Endothelial cell of umbilical vein (primary cell): ENCODE measurements around the gene LAMB3. TPM values are rescaled to one million over a fixed set of nuclear protein-coding genes. Genes with fewer than 3 reads are reported as not detected.

Experiments used
- BruUV-seq: library from RNA; stranded (reverse); fragments of 400-500 nt; replicated peaks from 2 replicates; lab custom pipeline; 2021; lab: Mats Ljungman, UMichigan
- CTCF ChIA-PET: fragments of 300-600, 350-600 bp; sonication (Branson Sonifier 250); formaldehyde crosslinking; loops from one replicate; lab custom pipeline; 2021; ENCODE audit warnings: antibody characterized with exemption, inconsistent platforms; lab: Charles Lee
- POLR2A ChIA-PET: fragments of 300-600, 350-600 bp; sonication (Branson Sonifier 250); formaldehyde crosslinking; loops from one replicate; lab custom pipeline; 2021; ENCODE audit warnings: antibody characterized with exemption, inconsistent platforms; lab: Charles Lee
- DNase-seq: peaks from one replicate; pipeline ENCODE4 v3.0.0-alpha.2; 2011; ENCODE audit warnings: low read depth, low spot score
- FAIRE-seq: peaks from 2 replicates; lab custom pipeline; 2011; peaks lifted over from hg19 to GRCh38; lab: Jason Lieb, UNC
- H2AFZ ChIP-seq: 2 replicates; pipeline ENCODE4 v1.6.0; 2012; ENCODE audit warnings: low read depth, low read length, control low read depth, inconsistent platforms
- H3K27ac ChIP-seq: 2 replicates; pipeline ENCODE4 v1.5.1; 2011; ENCODE audit warnings: low read depth, mild to moderate bottlenecking, control low read depth, low read length, moderate library complexity; ENCODE audit not compliant: insufficient read depth
- H3K27me3 ChIP-seq, 2 experiments: 2 replicates each; pipeline versions ENCODE4 v1.6.0 to v1.6.1; 2011; ENCODE audit warnings: low read length in 2 of 2, mixed read lengths in 1 of 2; ENCODE audit not compliant: control insufficient read depth in 2 of 2, insufficient read depth in 2 of 2
- H3K36me3 ChIP-seq, 2 experiments: 2 replicates in 1 of 2; 3 replicates in 1 of 2; pipeline ENCODE4 v1.5.1; 2011; ENCODE audit warnings: low read length in 2 of 2, mild to moderate bottlenecking in 1 of 2, moderate library complexity in 1 of 2; ENCODE audit not compliant: control insufficient read depth in 2 of 2, insufficient read depth in 2 of 2; ENCODE audit errors: extremely low read depth in 1 of 2
- H3K4me1 ChIP-seq: 3 replicates; pipeline ENCODE4 v1.5.1; 2011; ENCODE audit warnings: mild to moderate bottlenecking, low read length; ENCODE audit not compliant: control insufficient read depth, insufficient read depth; ENCODE audit errors: extremely low read depth
- H3K4me2 ChIP-seq: 2 replicates; pipeline ENCODE4 v1.6.1; 2011; ENCODE audit warnings: low read length, control low read depth, mixed read lengths; ENCODE audit not compliant: insufficient read depth
- H3K4me3 ChIP-seq, 3 experiments: fragments of 200-600 bp in 1 of 3; sonication (generic), shearing (Covaris generic) in 1 of 3; replicated peaks in 1 of 3; 2 replicates each; pipeline ENCODE4 v1.5.1; 2011 to 2016; ENCODE audit warnings: control low read depth in 3 of 3, low read length in 3 of 3, mild to moderate bottlenecking in 2 of 3, inconsistent platforms in 1 of 3, low read depth in 1 of 3, moderate library complexity in 1 of 3; ENCODE audit not compliant: insufficient read depth in 1 of 3
- H3K79me2 ChIP-seq: 2 replicates; pipeline ENCODE4 v1.6.0; 2012; ENCODE audit warnings: low read length, inconsistent platforms; ENCODE audit not compliant: control insufficient read depth, insufficient read depth
- H3K9ac ChIP-seq: replicated peaks from 2 replicates; pipeline ENCODE3; 2011; ENCODE audit warnings: low read length, control low read depth; ENCODE audit not compliant: insufficient read depth; ENCODE audit errors: extremely low read depth
- H3K9me1 ChIP-seq: replicated peaks from 3 replicates; pipeline ENCODE4 v1.6.0; 2011; ENCODE audit warnings: mild to moderate bottlenecking, low read length; ENCODE audit not compliant: control insufficient read depth, insufficient read depth; ENCODE audit errors: extremely low read depth
- H3K9me3 ChIP-seq: replicated peaks from 2 replicates; pipeline ENCODE4 v1.5.1; 2012; ENCODE audit warnings: low read length, inconsistent platforms; ENCODE audit not compliant: control insufficient read depth, insufficient read depth
- H4K20me1 ChIP-seq: replicated peaks from 2 replicates; pipeline ENCODE3; 2011; ENCODE audit warnings: mild to moderate bottlenecking, low read length; ENCODE audit not compliant: control insufficient read depth, insufficient read depth; ENCODE audit errors: extremely low read depth
- CTCF ChIP-seq, 2 donors: IDR thresholded peaks; 1 replicate in 1 of 2; 2 replicates in 1 of 2; pipeline ENCODE4 v1.5.1; 2011; ENCODE audit warnings: low read length in 2 of 2, mild to moderate bottlenecking in 2 of 2, moderate library complexity in 2 of 2, control low read depth in 1 of 2, inconsistent platforms in 1 of 2, low read depth in 1 of 2; ENCODE audit not compliant: insufficient read depth in 1 of 2; ENCODE audit errors: extremely low read depth in 1 of 2
- EZH2 ChIP-seq: IDR thresholded peaks from 2 replicates; pipeline ENCODE4 v1.6.1; 2012; ENCODE audit warnings: borderline replicate concordance, low read depth, mild to moderate bottlenecking, moderate library complexity, low read length, inconsistent platforms; ENCODE audit not compliant: severe bottlenecking
- FOS ChIP-seq: IDR thresholded peaks from 2 replicates; pipeline ENCODE4 v1.6.1; 2011; ENCODE audit warnings: mild to moderate bottlenecking, low read length, moderate library complexity, borderline replicate concordance; ENCODE audit not compliant: insufficient read depth
- GATA2 ChIP-seq: IDR thresholded peaks from 2 replicates; pipeline ENCODE4 v1.7.0; 2011; ENCODE audit warnings: low read depth, mild to moderate bottlenecking, moderate library complexity, mixed read lengths, low read length; ENCODE audit not compliant: insufficient read length, insufficient read depth
- JUN ChIP-seq: IDR thresholded peaks from 2 replicates; pipeline ENCODE4 v1.6.1; 2011; ENCODE audit warnings: borderline replicate concordance, low read depth; ENCODE audit not compliant: insufficient read length, insufficient read depth
- MAX ChIP-seq: IDR thresholded peaks from 2 replicates; pipeline ENCODE4 v1.6.1; 2011; ENCODE audit not compliant: insufficient read depth, insufficient read length
- MYC ChIP-seq: IDR thresholded peaks from one replicate; pipeline ENCODE4 v1.6.1; 2011; ENCODE audit warnings: mild to moderate bottlenecking, low read depth, low read length
- POLR2A ChIP-seq: IDR thresholded peaks from 2 replicates; pipeline ENCODE4 v1.6.1; 2012; ENCODE audit warnings: low read depth, mild to moderate bottlenecking, control low read depth, low read length
- POLR2AphosphoS5 ChIP-seq: IDR thresholded peaks from 2 replicates; pipeline ENCODE4 v1.6.1; 2012; ENCODE audit warnings: low read depth, mild to moderate bottlenecking, control low read depth, low read length, moderate library complexity; ENCODE audit not compliant: insufficient read depth
- dilution Hi-C: fragments of 300-500 bp; cut with MboI; formaldehyde crosslinking; loops from one replicate; pipeline ENCODE4 v1.15.0; 2019; ENCODE audit warnings: low sequenced_read_pairs; ENCODE audit not compliant: extremely low pct_ligation_motif_present
- intact Hi-C: fragments of 100-400 bp; cut with micrococcal nuclease; formaldehyde crosslinking; loops from one replicate; pipeline ENCODE4 v1.10.0; 2022
- polyA plus RNA-seq, 4 experiments: library from polyadenylated mRNA; depleted of rRNA in 3 of 4; stranded (reverse) in 3 of 4; unstranded in 1 of 4; fragments of >200 nt; gene quantifications; 2 replicates each; pipeline versions ENCODE4 v1.2.1 to v1.2.3, GENCODE V29; 2011 to 2012; ENCODE audit warnings: missing spikeins in 1 of 4
- total RNA-seq: library from RNA; stranded (reverse); gene quantifications from 2 replicates; pipeline ENCODE4 v1.2.3, GENCODE V29; 2021

The LAMB3 gene
- total and polyA plus RNA-seq, 2 donors (not counting 3 experiments of a cell fraction or from before 2014, with no cell fraction given): 2.6 to 3.1 TPM

GRCh38 chr1:209622841-209623829 lies 29.1 kb downstream of the LAMB3 start:
- no peak for FAIRE-seq
- CTCF ChIA-PET: interaction anchor here (0.7 to 10.2 kb wide), 9 partner anchors 10 to 125 kb away, joined by 3 to 119 read pairs (median 4); no protein-coding TSS in a partner anchor

More at GRCh38 chr1:209622841-209623829, 29.1 kb downstream of the LAMB3 start:
- Histone ChIP-seq H3K4me2 (no peak overlapping the region), H3K27me3 (no peaks in the 10 kb centered on the region), H3K9ac (no peak overlapping the region), H4K20me1 (no peaks in the 10 kb centered on the region), H3K79me2 (no peaks in the 10 kb centered on the region), H3K27ac (no peak overlapping the region), H3K4me1 (no peaks in the 10 kb centered on the region), H3K9me1 (no peaks in the 10 kb centered on the region), H3K36me3 (no peaks in the 10 kb centered on the region), H2AFZ (no peak overlapping the region), H3K4me3 (no peak overlapping the region), H3K9me3 (no peaks in the 10 kb centered on the region)
- TF ChIP-seq CTCF (IDR thresholded peaks at IDR 0.05; ENCODE audit: extremely low read depth in 1 of 2, insufficient read depth in 1 of 2, low read depth in 1 of 2, low read length in 2 of 2): no peak
- TF ChIP-seq POLR2AphosphoS5: no peak
- no peak for TF ChIP-seq EZH2
- TF ChIP-seq FOS: no peak
- TF ChIP-seq MAX: no peak
- no peak for TF ChIP-seq GATA2
- no peak for TF ChIP-seq POLR2A
- TF ChIP-seq JUN: no peak
- no peak for TF ChIP-seq MYC
- no peak for DNase-seq
- intact Hi-C loops: no loop called here
- BruUV-seq: no TSS peak
- dilution Hi-C loops: no loop called here
- POLR2A ChIA-PET: no interaction called here
